GM06990 (cell line): ENCODE data around the gene NEB.
"Not testable (repeated sequence)": the region's sequence is repeated elsewhere in the genome, so short reads cannot be mapped to it uniquely, and the experiment has no call there.

Source experiments
- DNase-seq: peaks from one replicate; pipeline ENCODE4 v3.0.0-alpha.2; 2011; ENCODE audit not compliant: insufficient read length; ENCODE audit errors: extremely low read depth
- H3K27me3 ChIP-seq: replicated peaks from 2 replicates; pipeline ENCODE4 v1.6.0; 2011; ENCODE audit warnings: low read length; ENCODE audit not compliant: control insufficient read depth, insufficient read depth
- H3K36me3 ChIP-seq: 2 replicates; pipeline ENCODE4 v1.5.1; 2011; ENCODE audit warnings: low read length; ENCODE audit not compliant: control insufficient read depth, insufficient read depth
- H3K4me3 ChIP-seq: replicated peaks from 2 replicates; pipeline ENCODE4 v1.5.1; 2011; ENCODE audit warnings: low read depth, mild to moderate bottlenecking, control low read depth, low read length
- TF ChIP-seq, protein P1 (sequence below): IDR thresholded peaks from 2 replicates; pipeline ENCODE4 v1.5.1; 2011; ENCODE audit warnings: low read length, control low read depth, mild to moderate bottlenecking, inconsistent platforms; ENCODE audit not compliant: insufficient read depth, poor library complexity, severe bottlenecking

Gene NEB

DNA sequence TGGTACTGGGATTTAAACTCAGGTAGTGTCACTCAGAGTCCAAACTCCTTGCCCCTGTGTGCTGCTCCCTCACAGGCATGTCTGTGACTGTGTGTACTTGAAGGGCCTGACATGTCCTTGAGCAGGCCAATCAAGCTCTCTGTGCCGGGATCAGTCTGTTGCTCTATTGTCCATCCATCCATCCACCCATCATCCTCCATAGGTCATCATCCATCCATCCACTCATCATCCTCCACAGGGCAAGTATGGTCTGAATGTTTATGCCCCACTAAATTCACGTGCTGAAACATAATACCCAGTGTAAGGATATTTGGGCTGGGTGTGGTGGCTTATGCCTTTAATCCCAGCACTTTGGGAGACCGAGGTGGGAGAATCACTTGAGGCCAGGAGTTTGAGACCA lies 24.5 kb upstream of the NEB start:
- Histone ChIP-seq H3K36me3 (no peaks in the 10 kb centered on the region), H3K4me3 (no peak overlapping the region), H3K27me3 (no peaks in the 10 kb centered on the region)
- TF ChIP-seq, protein P1, sequence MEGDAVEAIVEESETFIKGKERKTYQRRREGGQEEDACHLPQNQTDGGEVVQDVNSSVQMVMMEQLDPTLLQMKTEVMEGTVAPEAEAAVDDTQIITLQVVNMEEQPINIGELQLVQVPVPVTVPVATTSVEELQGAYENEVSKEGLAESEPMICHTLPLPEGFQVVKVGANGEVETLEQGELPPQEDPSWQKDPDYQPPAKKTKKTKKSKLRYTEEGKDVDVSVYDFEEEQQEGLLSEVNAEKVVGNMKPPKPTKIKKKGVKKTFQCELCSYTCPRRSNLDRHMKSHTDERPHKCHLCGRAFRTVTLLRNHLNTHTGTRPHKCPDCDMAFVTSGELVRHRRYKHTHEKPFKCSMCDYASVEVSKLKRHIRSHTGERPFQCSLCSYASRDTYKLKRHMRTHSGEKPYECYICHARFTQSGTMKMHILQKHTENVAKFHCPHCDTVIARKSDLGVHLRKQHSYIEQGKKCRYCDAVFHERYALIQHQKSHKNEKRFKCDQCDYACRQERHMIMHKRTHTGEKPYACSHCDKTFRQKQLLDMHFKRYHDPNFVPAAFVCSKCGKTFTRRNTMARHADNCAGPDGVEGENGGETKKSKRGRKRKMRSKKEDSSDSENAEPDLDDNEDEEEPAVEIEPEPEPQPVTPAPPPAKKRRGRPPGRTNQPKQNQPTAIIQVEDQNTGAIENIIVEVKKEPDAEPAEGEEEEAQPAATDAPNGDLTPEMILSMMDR: no peak
- no peak for DNase-seq

DNA sequence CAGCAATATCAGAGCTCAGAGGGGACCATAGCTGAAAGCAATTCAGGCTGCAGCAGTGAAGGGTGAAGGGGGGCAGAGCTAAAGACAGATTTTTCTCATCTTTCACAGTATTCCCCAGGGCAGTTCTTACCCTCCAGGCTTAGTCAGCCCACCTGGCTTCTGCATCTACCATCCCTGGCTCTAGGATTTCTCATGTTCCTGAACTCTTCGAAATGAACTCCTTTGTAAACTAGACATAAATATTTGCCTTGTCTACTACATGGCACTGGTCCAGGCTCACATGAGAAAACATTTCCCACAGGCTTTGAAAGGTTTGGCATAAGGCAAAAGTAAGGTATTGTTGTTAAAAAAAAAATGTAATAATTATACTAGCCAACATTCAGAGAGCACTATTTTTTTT lies 23.6 kb upstream of the NEB start:
- no peak for DNase-seq
- TF ChIP-seq, protein P1: no peak
- no peaks in the 10 kb centered on the region for H3K36me3 ChIP-seq
- H3K27me3 ChIP-seq: no peaks in the 10 kb centered on the region
- H3K4me3 ChIP-seq: no peak overlapping the region

DNA sequence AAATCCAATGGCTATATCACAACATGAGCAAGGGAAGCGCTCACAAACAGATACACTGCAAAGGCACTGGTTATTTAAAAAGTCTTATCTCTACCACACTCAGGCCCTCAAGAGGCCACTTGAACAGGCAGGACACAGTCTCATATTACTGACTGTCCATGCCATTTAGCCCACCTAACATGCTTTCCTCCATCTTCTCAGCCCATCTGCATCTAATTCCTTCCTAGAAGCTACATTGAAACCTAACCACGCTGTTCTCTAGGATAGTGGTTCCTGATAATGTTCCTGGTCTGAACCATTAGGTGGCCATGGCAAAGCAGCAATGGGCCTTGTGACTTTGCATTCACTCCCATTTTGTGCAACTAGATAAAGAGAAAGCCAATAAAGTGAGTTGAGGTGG lies 22.5 kb upstream of the NEB start:
- Histone ChIP-seq H3K36me3 (no peaks in the 10 kb centered on the region), H3K4me3 (no peak overlapping the region), H3K27me3 (no peaks in the 10 kb centered on the region)
- DNase-seq: no peak
- TF ChIP-seq, protein P1: no peak

DNA sequence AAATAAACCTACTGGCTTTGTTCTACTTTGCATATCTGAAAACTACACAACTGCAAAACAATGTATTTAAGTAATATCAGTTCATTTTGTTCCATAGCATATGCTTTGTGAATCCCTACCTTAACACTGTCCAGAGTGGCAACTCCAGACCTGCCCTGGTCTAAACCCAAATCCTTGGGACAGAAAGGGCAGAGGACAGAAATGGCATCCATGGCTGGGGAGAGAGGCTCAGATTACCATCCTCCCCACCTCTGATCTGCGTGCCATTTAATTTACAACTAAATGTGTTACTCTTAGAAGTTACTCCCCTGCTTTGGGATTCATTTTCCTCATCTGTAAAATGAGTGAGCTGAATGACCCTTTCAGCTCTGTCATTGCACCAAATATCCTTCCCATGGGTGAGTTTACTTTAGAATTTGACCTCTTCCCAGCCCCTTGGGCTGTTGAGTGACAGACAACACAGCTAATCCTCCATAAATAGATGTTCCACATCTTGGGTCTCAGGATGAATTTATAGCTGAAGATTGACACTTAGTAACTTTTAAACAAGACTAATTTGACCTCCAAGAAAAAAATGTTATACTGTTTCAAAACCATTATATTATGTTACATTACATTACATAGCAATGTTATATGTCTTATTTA lies 20.1 kb upstream of the NEB start:
- Histone ChIP-seq H3K36me3 (no peaks in the 10 kb centered on the region), H3K27me3 (no peaks in the 10 kb centered on the region), H3K4me3 (no peak overlapping the region)
- DNase-seq: no peak
- TF ChIP-seq, protein P1: no peak

DNA sequence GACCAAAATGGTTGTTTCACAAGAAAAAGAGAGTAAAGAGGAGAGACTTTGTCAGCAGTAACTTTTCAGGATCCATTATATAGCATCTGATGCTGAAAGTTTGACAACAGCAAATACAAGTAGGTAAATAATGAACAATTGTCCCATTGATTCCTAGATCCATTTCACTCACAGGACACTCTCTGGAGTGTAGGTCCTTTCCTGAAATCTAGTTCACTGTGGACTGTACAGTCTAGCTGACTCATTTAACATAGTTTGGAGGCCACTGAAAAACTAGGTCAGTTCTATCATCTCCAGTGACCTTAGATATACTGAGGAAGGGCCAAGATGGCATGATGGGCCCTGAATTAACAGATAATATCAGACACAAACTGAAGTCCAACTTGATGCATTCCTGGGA lies 19.3 kb upstream of the NEB start:
- DNase-seq: no peak
- H3K36me3 ChIP-seq: no peaks in the 10 kb centered on the region
- no peaks in the 10 kb centered on the region for H3K27me3 ChIP-seq
- H3K4me3 ChIP-seq: no peak overlapping the region
- TF ChIP-seq, protein P1: no peak

DNA sequence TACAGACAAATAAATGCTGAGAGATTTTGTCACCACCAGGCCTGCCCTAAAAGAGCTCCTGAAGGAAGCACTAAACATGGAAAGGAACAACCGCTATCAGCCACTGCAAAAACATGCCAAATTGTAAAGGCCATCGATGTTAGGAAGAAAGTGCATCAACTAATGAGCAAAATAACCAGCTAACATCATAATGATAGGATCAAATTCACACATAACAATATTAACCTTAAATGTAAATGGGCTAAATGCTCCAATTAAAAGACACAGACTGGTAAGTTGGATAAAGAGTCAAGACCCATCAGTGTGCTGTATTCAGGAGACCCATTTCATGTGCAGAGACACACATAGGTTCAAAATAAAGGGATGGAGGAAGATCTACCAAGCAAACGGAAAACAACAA lies 11.0 kb upstream of the NEB start:
- DNase-seq, H3K4me3 ChIP-seq, H3K27me3 ChIP-seq, H3K36me3 ChIP-seq: not testable (repeated sequence)
